Putamen (tissue), 1 donor: ENCODE results near the gene EPB41L4B.

Experiments
- DNase-seq: peaks from one replicate; pipeline ENCODE4 v3.0.0-alpha.2; 2016; ENCODE audit warnings: low spot score

EPB41L4B gene

DNA sequence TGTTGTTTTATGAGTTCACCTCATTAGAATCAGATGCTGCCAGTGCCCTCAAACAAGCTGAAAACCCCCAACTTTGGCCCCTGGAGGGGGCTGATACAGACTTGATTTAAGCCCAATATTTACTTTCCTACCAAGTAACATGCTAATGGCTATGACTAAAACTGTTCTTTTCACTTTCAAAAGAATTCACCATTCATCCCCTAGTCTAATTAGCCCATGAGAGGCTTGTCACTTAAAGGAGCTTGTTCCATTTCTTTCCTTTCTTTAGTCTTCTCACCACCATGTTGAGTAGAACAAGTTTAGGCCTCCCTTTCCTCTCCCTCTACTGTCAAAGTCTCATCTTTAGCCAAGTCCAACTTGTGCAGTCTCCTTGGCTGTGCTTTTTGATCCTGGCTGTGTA is 50.4 kb downstream of the EPB41L4B start:
- DNase-seq, result no peak

- no peak for DNase-seq
These were observed 51.0 kb downstream of the EPB41L4B start for GRCh38 chr9:109269839-109270238.

DNA sequence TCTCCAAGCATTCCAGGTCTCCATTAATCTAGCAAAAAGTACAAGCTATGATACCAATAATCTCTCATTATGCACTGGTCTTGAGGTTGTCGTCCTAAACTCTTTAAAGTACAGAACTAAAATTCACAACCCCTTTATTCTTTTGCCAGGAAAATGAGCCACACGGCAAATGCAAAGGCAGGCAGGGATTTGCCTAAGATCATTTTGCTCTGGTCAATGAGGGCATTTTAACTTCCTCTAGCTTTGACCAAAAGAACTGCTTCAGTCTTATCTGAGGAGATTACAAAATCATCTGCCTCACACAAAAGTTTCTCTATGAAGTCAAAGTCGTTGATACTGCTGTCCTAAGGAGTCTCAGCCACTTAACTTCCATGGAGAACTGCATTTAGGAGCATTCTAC is 51.8 kb downstream of the EPB41L4B start:
- DNase-seq, result no peak

- no peak for DNase-seq
These were observed 53.3 kb downstream of the EPB41L4B start for GRCh38 chr9:109267555-109267954.

DNA sequence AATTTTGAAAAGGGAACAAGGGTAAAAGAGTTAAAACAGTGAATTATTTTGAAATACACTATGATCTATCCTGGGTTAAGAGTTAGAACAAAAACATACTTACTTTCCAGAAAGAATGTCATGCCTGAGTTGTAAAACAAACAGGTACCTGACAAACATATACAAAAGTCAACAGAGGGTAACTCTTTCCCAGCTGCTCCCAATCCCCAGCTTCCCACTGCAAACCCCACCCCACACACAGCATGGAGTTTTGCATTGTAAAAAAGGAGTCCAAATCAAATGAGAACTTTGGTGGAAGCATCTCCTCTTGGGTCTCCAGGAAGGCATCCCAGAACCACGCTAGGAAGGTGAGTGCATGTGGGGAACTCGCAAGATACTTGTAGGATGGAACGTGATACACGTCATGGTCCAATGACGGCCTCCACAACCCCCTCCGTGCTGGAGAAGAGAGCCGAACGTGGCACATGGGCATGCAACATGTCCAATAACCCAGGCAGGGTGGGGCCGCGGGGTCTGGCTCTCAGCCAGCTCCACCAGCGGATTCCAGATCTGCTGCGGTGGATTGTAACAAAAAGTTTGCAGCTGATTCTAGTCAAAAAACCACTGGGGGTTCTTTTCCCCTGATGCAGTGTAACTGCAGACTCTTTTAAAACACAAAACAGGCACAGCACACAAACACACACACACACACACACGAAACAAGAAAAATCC is 55.8 kb downstream of the EPB41L4B start:
- DNase-seq, result no peak

- no peak for DNase-seq
These were observed 57.5 kb downstream of the EPB41L4B start for GRCh38 chr9:109263358-109263757.

DNA sequence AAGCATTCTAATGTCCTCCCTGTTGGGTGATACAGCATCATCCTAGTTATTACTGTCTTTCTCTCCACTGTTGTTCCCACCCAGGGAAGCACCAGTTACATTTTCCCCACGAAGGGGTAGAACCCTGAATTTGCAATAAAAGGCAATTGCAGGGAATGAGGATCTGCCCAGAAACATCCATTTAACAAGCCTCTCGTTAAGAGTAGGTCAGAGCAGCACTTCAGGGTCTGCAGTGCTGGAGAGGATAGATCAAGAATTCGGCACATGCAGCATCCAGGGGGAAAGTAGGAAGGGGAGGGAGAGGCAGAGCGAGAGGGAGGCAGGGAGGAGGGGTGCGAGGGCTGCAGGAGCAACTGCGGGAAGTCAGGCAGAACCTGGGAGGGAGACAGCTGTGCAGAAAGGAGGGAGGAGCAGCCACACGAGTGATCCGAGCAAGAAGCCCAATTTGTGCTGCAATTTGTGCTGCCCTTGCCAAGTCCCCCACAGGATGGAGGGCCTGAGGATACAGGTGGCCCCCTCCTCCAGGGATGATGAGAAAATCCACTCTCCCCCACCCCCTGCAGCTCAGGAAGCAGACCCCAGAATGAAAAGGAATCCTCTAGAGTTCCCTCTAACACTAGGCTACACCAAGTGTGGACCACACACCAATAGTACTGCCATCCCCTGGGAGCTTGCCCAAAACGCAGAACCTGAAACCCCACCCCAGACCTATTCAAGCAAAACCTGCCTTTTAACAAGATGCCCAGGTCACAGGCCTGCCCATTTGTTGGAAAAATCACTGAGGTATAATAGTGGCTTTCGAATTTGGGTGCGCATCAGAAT is 62.2 kb downstream of the EPB41L4B start:
- DNase-seq, result peak; percentile 42

DNA sequence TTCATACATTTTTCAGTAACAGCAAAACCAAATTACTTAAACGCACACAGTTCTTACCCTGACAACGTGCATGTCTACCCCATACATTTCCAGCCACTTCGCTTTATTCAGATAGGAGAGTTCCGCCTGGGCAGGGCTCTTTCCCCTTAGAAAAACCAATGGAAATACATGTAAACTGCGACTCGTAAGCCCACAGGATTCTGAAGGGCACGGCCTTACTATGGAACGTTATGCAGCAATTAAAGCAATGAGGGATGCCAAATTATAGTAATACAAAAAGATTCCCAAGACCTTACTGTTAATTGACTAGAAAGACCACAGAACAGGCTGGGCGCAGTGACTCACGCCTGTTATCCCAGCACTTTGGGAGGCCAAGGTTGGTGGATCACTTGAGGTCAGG is 64.5 kb downstream of the EPB41L4B start:
- no peak for DNase-seq

- no peak for DNase-seq
These were observed 65.5 kb downstream of the EPB41L4B start for GRCh38 chr9:109255394-109255793.

- peak; percentile 21 for DNase-seq
These were observed 66.5 kb downstream of the EPB41L4B start for GRCh38 chr9:109254317-109254716.

GRCh38 chr9:109253637-109254284 is 67.1 kb downstream of the EPB41L4B start:
- no peak for DNase-seq

- no peak for DNase-seq
These were observed 67.6 kb downstream of the EPB41L4B start for GRCh38 chr9:109253241-109253636.

DNA sequence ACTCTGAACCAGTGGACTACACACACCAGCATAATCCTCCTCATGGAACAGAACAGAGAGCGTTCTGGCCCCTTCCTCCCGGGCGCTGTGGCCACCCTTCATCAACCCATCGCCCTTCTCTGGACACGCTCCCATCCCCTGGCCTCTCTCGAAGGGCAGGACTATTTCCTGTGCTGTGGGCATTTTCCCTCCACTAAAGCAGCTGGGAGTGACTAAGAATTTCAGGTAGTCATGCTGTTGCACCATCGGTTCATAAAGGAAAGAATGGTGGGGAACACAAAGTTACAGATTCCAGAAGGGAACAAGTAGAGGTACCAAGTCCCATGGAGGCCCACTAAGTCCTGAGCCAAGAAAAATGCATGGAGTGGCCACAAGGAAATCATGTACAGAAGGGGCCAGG is 68.6 kb downstream of the EPB41L4B start:
- no peak for DNase-seq

- DNase-seq, result no peak
These were observed 69.1 kb downstream of the EPB41L4B start for GRCh38 chr9:109251776-109252106.

DNA sequence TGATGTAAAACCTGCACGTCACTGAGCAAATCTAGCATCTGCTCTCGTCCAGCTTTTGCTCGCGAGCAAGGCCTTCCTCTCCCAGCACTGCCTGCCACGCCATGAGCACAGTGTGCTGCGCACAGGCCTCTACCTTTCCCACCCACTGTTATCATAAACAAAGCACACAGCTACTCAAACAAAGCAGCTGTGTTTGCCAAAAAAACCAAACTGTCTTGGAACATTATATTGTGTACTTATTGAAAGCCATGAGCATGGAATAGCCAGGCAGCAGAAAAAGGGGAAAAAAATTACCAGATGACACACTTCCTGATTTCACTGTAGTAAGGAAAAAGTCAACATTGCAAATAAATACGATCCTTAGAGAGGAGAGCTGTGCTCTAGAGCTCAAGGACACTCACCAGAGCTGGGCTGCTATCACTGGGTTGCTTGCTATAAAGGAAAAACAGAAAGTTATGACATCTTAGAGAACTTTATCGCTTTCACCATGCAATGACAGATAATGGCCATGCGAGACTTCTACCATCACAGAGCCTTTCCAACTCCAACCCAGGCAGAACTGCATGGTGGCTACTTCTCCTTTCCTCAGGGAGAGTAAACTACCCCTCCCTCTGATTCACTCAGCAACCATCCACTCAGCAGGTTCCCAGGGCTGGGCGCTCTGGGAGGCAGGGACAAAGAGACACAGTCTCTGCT is 69.6 kb downstream of the EPB41L4B start:
- no peak for DNase-seq

DNA sequence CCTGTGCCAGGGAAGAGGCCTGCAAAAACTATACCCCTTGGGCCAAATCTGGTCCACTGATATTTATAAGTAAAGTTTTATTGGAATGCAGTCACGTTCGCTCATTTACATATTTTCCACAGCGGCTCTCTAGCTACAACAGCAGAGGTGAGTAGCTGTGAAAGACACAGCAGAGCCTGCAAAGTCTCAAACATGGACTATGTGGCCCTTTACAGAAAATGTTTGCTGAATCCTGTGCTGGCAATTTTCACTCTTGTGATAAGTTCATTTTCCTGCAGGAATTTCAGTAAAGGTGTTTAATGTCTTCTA is 70.1 kb downstream of the EPB41L4B start:
- DNase-seq, result no peak

- no peak for DNase-seq
These were observed 70.5 kb downstream of the EPB41L4B start for GRCh38 chr9:109250311-109250741.

GRCh38 chr9:109249615-109250014 is 71.2 kb downstream of the EPB41L4B start:
- no peak for DNase-seq

DNA sequence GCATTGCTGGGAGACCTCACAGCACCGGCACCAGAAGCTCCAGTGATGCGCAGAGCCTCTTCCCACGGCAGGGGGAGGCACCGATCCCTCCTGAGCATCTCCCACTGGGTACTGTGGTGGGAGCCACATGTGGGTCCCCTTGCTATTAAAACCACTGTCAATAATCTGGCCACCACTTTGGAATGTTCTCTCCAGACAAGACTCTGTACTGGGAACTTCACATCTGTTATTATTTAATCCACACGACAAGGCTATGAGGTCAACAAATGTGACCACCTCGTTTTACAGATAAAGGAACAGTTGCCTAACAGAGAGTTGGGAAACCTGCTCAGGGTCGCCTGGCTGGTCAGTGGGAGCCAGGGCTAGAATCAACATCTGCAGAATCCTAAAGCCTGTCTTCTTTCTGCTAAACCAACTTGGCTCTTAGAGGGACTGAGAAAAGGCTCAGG is 72.7 kb downstream of the EPB41L4B start:
- DNase-seq, result no peak

DNA sequence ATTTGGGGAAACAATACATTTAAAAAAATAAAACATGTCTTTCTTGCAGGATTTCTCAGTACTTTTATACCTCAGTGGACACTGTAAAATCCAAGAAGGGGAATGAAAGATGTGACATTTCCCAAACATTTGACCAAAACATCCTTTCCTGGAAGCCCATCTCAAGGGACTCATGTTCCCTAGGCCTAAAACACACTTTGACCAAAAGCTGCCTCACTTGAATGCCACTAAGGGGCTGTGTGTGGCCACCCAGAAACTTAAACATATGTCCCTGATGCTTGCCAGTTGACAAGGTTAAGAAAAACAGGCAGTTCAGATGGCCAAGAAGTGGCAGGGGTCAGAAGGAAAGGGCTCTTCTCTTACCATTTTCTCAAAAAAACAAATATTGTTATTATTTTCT is 73.6 kb downstream of the EPB41L4B start:
- no peak for DNase-seq

- DNase-seq, result no peak
These were observed 74.3 kb downstream of the EPB41L4B start for GRCh38 chr9:109246533-109246932.

DNA sequence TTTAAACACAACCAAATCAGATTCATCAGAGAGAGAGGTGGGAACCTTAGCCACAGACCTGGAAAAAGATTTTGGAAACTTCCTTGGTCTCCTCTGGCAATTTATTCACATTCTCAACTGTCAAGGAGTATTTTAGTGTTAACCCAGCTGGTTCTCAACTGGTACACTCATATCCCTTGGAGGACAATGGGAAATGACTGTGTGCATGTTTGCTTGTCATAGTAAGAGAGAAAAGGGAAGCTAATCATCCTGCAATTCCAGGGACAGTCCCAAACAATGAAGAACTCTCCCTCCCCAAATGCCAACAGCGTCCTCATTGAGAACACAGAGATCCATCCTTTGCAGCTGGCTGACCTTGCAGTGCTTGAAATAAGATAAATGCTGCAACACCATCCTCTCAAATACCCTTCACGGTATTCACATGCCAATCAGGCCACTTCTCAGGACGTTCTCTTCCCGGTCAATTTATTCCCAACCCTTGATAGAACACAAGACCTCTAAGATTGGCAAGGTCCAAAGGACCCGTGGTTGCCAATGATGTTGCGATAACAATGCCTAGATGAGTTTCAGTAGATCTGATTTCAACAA is 75.5 kb downstream of the EPB41L4B start:
- no peak for DNase-seq
